Measurements from ENCODE around the gene CLEC1B.

DNA sequence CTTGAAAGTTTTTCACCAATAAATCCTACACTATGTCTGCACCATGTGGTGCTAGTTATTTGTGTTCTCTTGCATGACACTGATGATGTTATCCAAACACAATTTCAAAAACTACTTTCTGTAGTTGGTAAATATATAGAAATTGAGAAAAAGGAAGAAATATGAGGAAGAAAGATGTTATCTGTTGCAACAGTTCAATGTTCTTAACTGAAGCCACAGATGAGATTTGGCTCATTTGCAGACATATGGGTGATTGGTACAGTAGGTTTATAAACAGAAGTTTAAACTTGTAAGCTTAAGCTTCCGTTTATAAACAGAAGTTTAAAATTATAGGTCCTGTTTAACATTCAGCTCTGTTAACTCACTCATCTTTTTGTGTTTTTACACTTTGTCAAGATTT, 27.7 kb downstream of the CLEC1B start, which contains the start of gene CLEC12A:
- TF ChIP-seq BCL6 (CRISPR knock-in tag; IDR thresholded peaks at IDR 0.05) (no peak), POLR3A (IDR thresholded peaks at IDR 0.05; ENCODE audit: borderline replicate concordance, extremely low read depth, insufficient read depth, insufficient read length) (no peak), ADNP (tag; IDR thresholded peaks at IDR 0.05) (no peak), ZNF184 (CRISPR knock-in tag; IDR thresholded peaks at IDR 0.05) (no peak), POLR2A (conservative IDR thresholded peaks at IDR 0.05) (no peak), NFYB (IDR thresholded peaks at IDR 0.05; ENCODE audit: extremely low read depth, insufficient read length) (no peak), ZNF41 (CRISPR knock-in tag; conservative IDR thresholded peaks at IDR 0.05) (no peak)
- TF ChIP-seq, protein P1, sequence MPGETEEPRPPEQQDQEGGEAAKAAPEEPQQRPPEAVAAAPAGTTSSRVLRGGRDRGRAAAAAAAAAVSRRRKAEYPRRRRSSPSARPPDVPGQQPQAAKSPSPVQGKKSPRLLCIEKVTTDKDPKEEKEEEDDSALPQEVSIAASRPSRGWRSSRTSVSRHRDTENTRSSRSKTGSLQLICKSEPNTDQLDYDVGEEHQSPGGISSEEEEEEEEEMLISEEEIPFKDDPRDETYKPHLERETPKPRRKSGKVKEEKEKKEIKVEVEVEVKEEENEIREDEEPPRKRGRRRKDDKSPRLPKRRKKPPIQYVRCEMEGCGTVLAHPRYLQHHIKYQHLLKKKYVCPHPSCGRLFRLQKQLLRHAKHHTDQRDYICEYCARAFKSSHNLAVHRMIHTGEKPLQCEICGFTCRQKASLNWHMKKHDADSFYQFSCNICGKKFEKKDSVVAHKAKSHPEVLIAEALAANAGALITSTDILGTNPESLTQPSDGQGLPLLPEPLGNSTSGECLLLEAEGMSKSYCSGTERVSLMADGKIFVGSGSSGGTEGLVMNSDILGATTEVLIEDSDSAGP (CRISPR knock-in tag; IDR thresholded peaks at IDR 0.05): no peak
- TF ChIP-seq, protein P2, sequence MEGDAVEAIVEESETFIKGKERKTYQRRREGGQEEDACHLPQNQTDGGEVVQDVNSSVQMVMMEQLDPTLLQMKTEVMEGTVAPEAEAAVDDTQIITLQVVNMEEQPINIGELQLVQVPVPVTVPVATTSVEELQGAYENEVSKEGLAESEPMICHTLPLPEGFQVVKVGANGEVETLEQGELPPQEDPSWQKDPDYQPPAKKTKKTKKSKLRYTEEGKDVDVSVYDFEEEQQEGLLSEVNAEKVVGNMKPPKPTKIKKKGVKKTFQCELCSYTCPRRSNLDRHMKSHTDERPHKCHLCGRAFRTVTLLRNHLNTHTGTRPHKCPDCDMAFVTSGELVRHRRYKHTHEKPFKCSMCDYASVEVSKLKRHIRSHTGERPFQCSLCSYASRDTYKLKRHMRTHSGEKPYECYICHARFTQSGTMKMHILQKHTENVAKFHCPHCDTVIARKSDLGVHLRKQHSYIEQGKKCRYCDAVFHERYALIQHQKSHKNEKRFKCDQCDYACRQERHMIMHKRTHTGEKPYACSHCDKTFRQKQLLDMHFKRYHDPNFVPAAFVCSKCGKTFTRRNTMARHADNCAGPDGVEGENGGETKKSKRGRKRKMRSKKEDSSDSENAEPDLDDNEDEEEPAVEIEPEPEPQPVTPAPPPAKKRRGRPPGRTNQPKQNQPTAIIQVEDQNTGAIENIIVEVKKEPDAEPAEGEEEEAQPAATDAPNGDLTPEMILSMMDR (IDR thresholded peaks at IDR 0.05 in 2 of 3, conservative IDR thresholded peaks at IDR 0.05 in 1 of 3; ENCODE audit: insufficient read depth in 2 of 3, low read depth in 1 of 3, low read length in 3 of 3): no peak
